HG02759 (cell line): ENCODE data around the gene NDFIP2.
A peak's percentile ranks its signal among the peaks of the same experiment; 100 is the strongest.

Experiments
- ATAC-seq: cut with Tn5 transposase; IDR thresholded peaks from one replicate; pipeline ENCODE4 v1.9.1; 2021; ENCODE audit warnings: mild to moderate bottlenecking, moderate library complexity; ENCODE audit not compliant: unreplicated experiment

The NDFIP2 gene

GRCh38 chr13:79492918-79493594, 12.1 kb downstream of the NDFIP2 start:
- no peak for ATAC-seq

- peak; percentile 65 for ATAC-seq
These were observed 15.2 kb downstream of the NDFIP2 start for GRCh38 chr13:79496188-79496587.

- ATAC-seq = no peak
These were observed 16.1 kb downstream of the NDFIP2 start for GRCh38 chr13:79497064-79497463.

GRCh38 chr13:79497852-79498251, 16.9 kb downstream of the NDFIP2 start:
- ATAC-seq = no peak

GRCh38 chr13:79500829-79501228, 19.9 kb downstream of the NDFIP2 start:
- no peak for ATAC-seq

- ATAC-seq = no peak
These were observed 20.7 kb downstream of the NDFIP2 start for GRCh38 chr13:79501538-79502232.

- ATAC-seq = no peak
These were observed 22.0 kb downstream of the NDFIP2 start for GRCh38 chr13:79502859-79503468.

- no peak for ATAC-seq
These were observed 22.6 kb downstream of the NDFIP2 start for GRCh38 chr13:79503473-79504017.

GRCh38 chr13:79508224-79508961, 27.4 kb downstream of the NDFIP2 start:
- no peak for ATAC-seq

GRCh38 chr13:79511611-79512010, 30.7 kb downstream of the NDFIP2 start:
- no peak for ATAC-seq

- no peak for ATAC-seq
These were observed 32.0 kb downstream of the NDFIP2 start for GRCh38 chr13:79512950-79513349.

GRCh38 chr13:79516595-79516994, 35.6 kb downstream of the NDFIP2 start:
- no peak for ATAC-seq

- no peak for ATAC-seq
These were observed 38.3 kb downstream of the NDFIP2 start for GRCh38 chr13:79519255-79519654.

- peak; percentile 98 for ATAC-seq
These were observed 41.6 kb downstream of the NDFIP2 start for GRCh38 chr13:79522583-79522982.

- no peak for ATAC-seq
These were observed 44.3 kb downstream of the NDFIP2 start for GRCh38 chr13:79525064-79525857.

- ATAC-seq = no peak
These were observed 46.7 kb downstream of the NDFIP2 start for GRCh38 chr13:79527698-79528097.

GRCh38 chr13:79528356-79528755, 47.4 kb downstream of the NDFIP2 start:
- ATAC-seq = no peak

GRCh38 chr13:79528759-79529191, 47.8 kb downstream of the NDFIP2 start:
- ATAC-seq = no peak

- ATAC-seq = no peak
These were observed 48.9 kb downstream of the NDFIP2 start for GRCh38 chr13:79529817-79530216.

- ATAC-seq = no peak
These were observed 49.3 kb downstream of the NDFIP2 start for GRCh38 chr13:79530270-79530669.
